Nucleus accumbens (tissue), 56 donors: Measurements from ENCODE around the gene GRAMD1B.
A peak's percentile ranks its signal among the peaks of the same experiment; 100 is the strongest.

Source experiments
- DNase-seq, 56 donors: peaks; one replicate each; lab custom pipeline; 2025; lab: John Stamatoyannopoulos, UW

GRAMD1B gene

GRCh38 chr11:123408619-123409455, 21.2 kb upstream of the GRAMD1B start:
- no peak for DNase-seq

- DNase-seq: no peak
Measured at GRCh38 chr11:123409456-123410217, 20.4 kb upstream of the GRAMD1B start.

- no peak for DNase-seq
Measured at GRCh38 chr11:123410218-123410549, 19.9 kb upstream of the GRAMD1B start.

- no peak for DNase-seq
Measured at GRCh38 chr11:123413636-123414035, 16.4 kb upstream of the GRAMD1B start.

- no peak for DNase-seq
Measured at GRCh38 chr11:123416566-123416965, 13.5 kb upstream of the GRAMD1B start.

- no peak for DNase-seq
Measured at GRCh38 chr11:123418351-123419114, 11.5 kb upstream of the GRAMD1B start.

GRCh38 chr11:123419731-123420452, 10.2 kb upstream of the GRAMD1B start:
- DNase-seq: no peak

GRCh38 chr11:123421589-123421988, 8.5 kb upstream of the GRAMD1B start:
- no peak for DNase-seq

GRCh38 chr11:123425367-123425766, 4.7 kb upstream of the GRAMD1B start:
- DNase-seq: no peak

GRCh38 chr11:123426789-123427188, 3.3 kb upstream of the GRAMD1B start:
- DNase-seq: no peak

- DNase-seq: no peak
Measured at GRCh38 chr11:123427405-123427804, 2.7 kb upstream of the GRAMD1B start.

- no peak for DNase-seq
Measured at GRCh38 chr11:123428116-123428715, 1.9 kb upstream of the GRAMD1B start.

- no peak for DNase-seq
Measured at GRCh38 chr11:123429336-123429735, 733 bp upstream of the GRAMD1B start.

- DNase-seq: peak in 24 of 56 donors; percentile 4 to 55 (median 12)
Measured at GRCh38 chr11:123430721-123431497, 840 bp downstream of the GRAMD1B start.

GRCh38 chr11:123431619-123432018, 1.6 kb downstream of the GRAMD1B start:
- no peak for DNase-seq

GRCh38 chr11:123434262-123434661, 4.2 kb downstream of the GRAMD1B start:
- DNase-seq: no peak

GRCh38 chr11:123434911-123435310, 4.8 kb downstream of the GRAMD1B start:
- no peak for DNase-seq

GRCh38 chr11:123437236-123437979, 7.3 kb downstream of the GRAMD1B start:
- no peak for DNase-seq
